HCT116 (cell line): Measurements from ENCODE around the gene TMEM45A. TPM values are rescaled to one million over a fixed set of nuclear protein-coding genes. Genes with fewer than 3 reads are reported as not detected.

ENCODE experiments used
- ATAC-seq: fragments of 200-7000 bp; cut with Tn5 transposase; 2 replicates; pipeline ENCODE4 v1.9.1; 2020; ENCODE audit warnings: mild to moderate bottlenecking, moderate library complexity
- BruUV-seq: library from RNA; stranded (reverse); fragments of 400-500 nt; replicated peaks from 2 replicates; lab custom pipeline; 2021; lab: Mats Ljungman, UMichigan
- CTCF ChIA-PET: fragments of 300-600 bp; sonication (Branson Sonifier 250); formaldehyde crosslinking; loops from one replicate; lab custom pipeline; 2021; ENCODE audit warnings: antibody characterized with exemption; lab: Charles Lee
- POLR2A ChIA-PET: fragments of 300-600, 350-600 bp; sonication (Branson Sonifier 250); formaldehyde crosslinking; loops from one replicate; lab custom pipeline; 2021; ENCODE audit warnings: antibody characterized with exemption; lab: Charles Lee
- RAD21 ChIA-PET, 2 experiments: fragments of 300-600 bp; sonication (Branson Sonifier 250); formaldehyde crosslinking; loops; one replicate each; lab custom pipeline; 2023; ENCODE audit warnings: low total read pairs in 2 of 2; ENCODE audit not compliant: uncharacterized antibody in 2 of 2, unreplicated experiment in 2 of 2, low non-redundant PET in 1 of 2; lab: Charles Lee
- DNase-seq: peaks from one replicate; pipeline ENCODE4 v3.0.0-alpha.2; 2010; ENCODE audit warnings: low read depth, low spot score
- H2AFZ ChIP-seq: fragments of 200-600 bp; shearing (Covaris generic), sonication (generic); 2 replicates; pipeline ENCODE4 v1.6.1; 2017; ENCODE audit warnings: low read depth, mixed run types, mixed read lengths, antibody characterized with exemption, low read length; ENCODE audit not compliant: poor library complexity, severe bottlenecking
- H3K27ac ChIP-seq: 2 replicates; pipeline ENCODE4 v1.5.1; 2012; ENCODE audit warnings: low read depth, low read length
- H3K27me3 ChIP-seq: fragments of 200-600 bp; sonication (generic); 2 replicates; pipeline ENCODE4 v1.6.1; 2016; ENCODE audit warnings: mixed run types, low read length, mixed read lengths; ENCODE audit not compliant: insufficient read depth
- H3K36me3 ChIP-seq, 2 experiments: fragments of 200-500 bp in 1 of 2; fragments of 200-600 bp in 1 of 2; sonication (Bioruptor generic) in 1 of 2; sonication (generic) in 1 of 2; 2 replicates each; pipeline versions ENCODE4 v1.5.1 to v1.6.1; 2014 to 2016; ENCODE audit warnings: low read length in 2 of 2, inconsistent platforms in 1 of 2, mixed read lengths in 1 of 2, mixed run types in 1 of 2; ENCODE audit not compliant: insufficient read depth in 2 of 2, control insufficient read depth in 1 of 2
- H3K4me1 ChIP-seq, 2 experiments: fragments of 200-600 bp in 1 of 2; sonication (generic) in 1 of 2; 2 replicates each; pipeline versions ENCODE4 v1.5.1 to v1.6.1; 2012 to 2017; ENCODE audit warnings: low read length in 2 of 2, inconsistent platforms in 1 of 2, mild to moderate bottlenecking in 1 of 2, mixed read lengths in 1 of 2, mixed run types in 1 of 2, moderate library complexity in 1 of 2; ENCODE audit not compliant: insufficient read depth in 2 of 2, control insufficient read depth in 1 of 2
- H3K4me2 ChIP-seq: fragments of 200-600 bp; sonication (generic); 2 replicates; pipeline ENCODE4 v1.6.1; 2017; ENCODE audit warnings: mixed run types, low read length, mixed read lengths
- H3K4me3 ChIP-seq, 2 experiments: fragments of 200-600 bp in 1 of 2; sonication (generic) in 1 of 2; replicated peaks in 1 of 2; 2 replicates each; pipeline ENCODE4 v1.5.1; 2011 to 2016; ENCODE audit warnings: low read length in 2 of 2, control low read depth in 1 of 2, low read depth in 1 of 2, mild to moderate bottlenecking in 1 of 2, mixed read lengths in 1 of 2, mixed run types in 1 of 2
- H3K79me2 ChIP-seq: fragments of 200-600 bp; sonication (generic); 2 replicates; pipeline ENCODE4 v1.6.1; 2017; ENCODE audit warnings: mild to moderate bottlenecking, mixed run types, low read length, moderate library complexity, mixed read lengths; ENCODE audit not compliant: insufficient read depth
- H3K9ac ChIP-seq: fragments of 200-600 bp; sonication (generic); 2 replicates; pipeline ENCODE4 v1.6.1; 2016; ENCODE audit warnings: low read length, mixed read lengths
- H3K9me2 ChIP-seq: fragments of 200-600 bp; sonication (generic), shearing (Covaris generic); 2 replicates; pipeline ENCODE4 v1.6.1; 2017; ENCODE audit warnings: mixed run types, mild to moderate bottlenecking, moderate library complexity; ENCODE audit not compliant: insufficient read depth
- H3K9me3 ChIP-seq, 2 experiments: fragments of 200-500 bp in 1 of 2; fragments of 200-600 bp in 1 of 2; sonication (Bioruptor generic) in 1 of 2; sonication (generic) in 1 of 2; 2 replicates each; pipeline ENCODE4 v1.6.1; 2014 to 2017; ENCODE audit warnings: low read length in 2 of 2, mixed read lengths in 2 of 2, inconsistent platforms in 1 of 2, low read depth in 1 of 2, mild to moderate bottlenecking in 1 of 2, mixed run types in 1 of 2, moderate library complexity in 1 of 2; ENCODE audit not compliant: control insufficient read depth in 1 of 2, insufficient read depth in 1 of 2
- H4K20me1 ChIP-seq: fragments of 200-600 bp; sonication (generic), shearing (Covaris generic); 2 replicates; pipeline ENCODE4 v1.6.1; 2017; ENCODE audit warnings: mixed run types, mild to moderate bottlenecking, moderate library complexity; ENCODE audit not compliant: insufficient read depth
- EGR1 ChIP-seq: IDR thresholded peaks from 2 replicates; pipeline ENCODE4 v1.6.1; 2012; ENCODE audit warnings: low read depth
- ELF1 ChIP-seq: IDR thresholded peaks from 2 replicates; pipeline ENCODE4 v1.6.1; 2012; ENCODE audit warnings: low read depth, borderline replicate concordance
- EZH2 ChIP-seq: fragments of 200-600 bp; sonication (generic); IDR thresholded peaks from 2 replicates; pipeline ENCODE4 v1.6.1; 2017; ENCODE audit warnings: antibody characterized with exemption, mixed run types
- EZH2phosphoT487 ChIP-seq: fragments of 200-600 bp; IDR thresholded peaks from 2 replicates; pipeline ENCODE4 v1.6.1; 2018; ENCODE audit warnings: antibody characterized with exemption, borderline replicate concordance
- JUND ChIP-seq: IDR thresholded peaks from 2 replicates; pipeline ENCODE4 v1.6.1; 2012
- MAX ChIP-seq: IDR thresholded peaks from 2 replicates; pipeline ENCODE4 v1.6.1; 2012
- POLR2A ChIP-seq: IDR thresholded peaks from 2 replicates; pipeline ENCODE4 v1.7.0; 2011; ENCODE audit warnings: borderline replicate concordance; ENCODE audit not compliant: insufficient read depth, insufficient read length; ENCODE audit errors: extremely low read depth
- POLR2AphosphoS5 ChIP-seq: IDR thresholded peaks from 2 replicates; pipeline ENCODE4 v1.6.1; 2011; ENCODE audit warnings: mild to moderate bottlenecking, low read depth, low read length, moderate library complexity
- RAD21 ChIP-seq: IDR thresholded peaks from 2 replicates; pipeline ENCODE4 v1.6.1; 2012; ENCODE audit warnings: low read depth, mild to moderate bottlenecking
- SIN3A ChIP-seq: IDR thresholded peaks from 2 replicates; pipeline ENCODE4 v1.6.1; 2012; ENCODE audit warnings: low read depth
- SP1 ChIP-seq: IDR thresholded peaks from 2 replicates; pipeline ENCODE4 v1.6.1; 2012; ENCODE audit warnings: low read depth
- SRF ChIP-seq: IDR thresholded peaks from 2 replicates; pipeline ENCODE4 v1.6.1; 2012; ENCODE audit warnings: low read depth
- TCF7L2 ChIP-seq: IDR thresholded peaks from 2 replicates; pipeline ENCODE4 v1.7.0; 2011; ENCODE audit warnings: borderline replicate concordance, inconsistent platforms; ENCODE audit not compliant: insufficient read depth, insufficient read length; ENCODE audit errors: extremely low read depth
- YY1 ChIP-seq: IDR thresholded peaks from 2 replicates; pipeline ENCODE4 v1.6.1; 2011; ENCODE audit warnings: low read length, low read depth, moderate library complexity, mild to moderate bottlenecking; ENCODE audit not compliant: insufficient replicate concordance; ENCODE audit errors: extremely low read depth
- ZBTB33 ChIP-seq: IDR thresholded peaks from 2 replicates; pipeline ENCODE4 v1.6.1; 2011; ENCODE audit warnings: mild to moderate bottlenecking, low read length, moderate library complexity; ENCODE audit not compliant: insufficient replicate concordance; ENCODE audit errors: extremely low read depth
- ZFX ChIP-seq: fragments of 450-650 bp; IDR thresholded peaks from 2 replicates; pipeline ENCODE4 v1.6.1; 2017
- intact Hi-C: fragments of 100-400 bp; cut with micrococcal nuclease; formaldehyde crosslinking; loops from 2 replicates; pipeline ENCODE4 v1.10.0; 2022
- total RNA-seq: library from RNA; stranded (reverse); gene quantifications from one replicate; pipeline ENCODE4 v1.2.1, GENCODE V29; 2021; ENCODE audit not compliant: unreplicated experiment
- TF ChIP-seq, protein P1 (sequence below): IDR thresholded peaks from 2 replicates; pipeline ENCODE4 v1.6.1; 2012
- TF ChIP-seq, protein P2 (sequence below), 3 experiments: fragments of 200-600 bp in 1 of 3; sonication (generic) in 1 of 3; IDR thresholded peaks in 2 of 3; conservative IDR thresholded peaks in 1 of 3; 2 replicates each; pipeline ENCODE4 v1.5.1; 2012 to 2017; ENCODE audit warnings: low read depth in 2 of 3, low read length in 2 of 3, antibody characterized with exemption in 1 of 3, borderline replicate concordance in 1 of 3, control low read depth in 1 of 3, mild to moderate bottlenecking in 1 of 3, mixed read lengths in 1 of 3, mixed run types in 1 of 3, moderate library complexity in 1 of 3; ENCODE audit not compliant: insufficient read depth in 1 of 3

Gene TMEM45A
- total RNA-seq, 1 experiment from 2014 or later: 5.0 TPM

DNA sequence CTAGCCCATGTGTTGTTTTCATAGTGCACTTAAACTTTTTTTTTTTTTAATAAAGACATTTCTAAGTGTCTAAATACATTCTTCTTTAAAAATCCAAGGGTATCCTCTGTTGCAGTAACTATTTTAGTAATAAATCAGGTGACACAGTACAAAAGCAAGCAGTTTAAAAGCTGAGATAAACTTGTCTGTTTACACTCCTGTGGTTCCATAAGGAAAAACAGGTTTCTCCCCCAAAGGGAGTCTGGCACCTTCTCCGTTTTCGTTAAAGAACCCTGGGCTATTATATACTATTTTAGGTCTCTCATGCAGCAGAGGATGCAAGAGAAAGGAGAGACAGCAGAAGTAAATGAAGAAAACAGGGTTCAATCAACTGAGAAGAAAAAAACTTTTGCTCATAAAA, 43.2 kb upstream of the TMEM45A start:
- H3K4me3 ChIP-seq: no peak overlapping the region
- no peaks in the 10 kb centered on the region for H3K4me1 ChIP-seq
- no peaks in the 10 kb centered on the region for H3K27me3 ChIP-seq
- ChIA-PET CTCF (no interaction called here), RAD21 (no interaction called here), POLR2A (no interaction called here)
- DNase-seq (no peak), ATAC-seq (no peak)
- H2AFZ ChIP-seq: no peak overlapping the region
- no peak overlapping the region for H3K9ac ChIP-seq
- no peaks in the 10 kb centered on the region for H4K20me1 ChIP-seq
- no peaks in the 10 kb centered on the region for H3K36me3 ChIP-seq
- H3K79me2 ChIP-seq: no peaks in the 10 kb centered on the region
- H3K27ac ChIP-seq: no peak overlapping the region
- TF ChIP-seq POLR2AphosphoS5: no peak
- no peak for TF ChIP-seq YY1
- no peak for TF ChIP-seq RAD21
- no peak for TF ChIP-seq POLR2A
- TF ChIP-seq MAX: no peak
- TF ChIP-seq TCF7L2: no peak
- TF ChIP-seq, protein P1, sequence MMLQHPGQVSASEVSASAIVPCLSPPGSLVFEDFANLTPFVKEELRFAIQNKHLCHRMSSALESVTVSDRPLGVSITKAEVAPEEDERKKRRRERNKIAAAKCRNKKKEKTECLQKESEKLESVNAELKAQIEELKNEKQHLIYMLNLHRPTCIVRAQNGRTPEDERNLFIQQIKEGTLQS: no peak
- TF ChIP-seq, protein P2, sequence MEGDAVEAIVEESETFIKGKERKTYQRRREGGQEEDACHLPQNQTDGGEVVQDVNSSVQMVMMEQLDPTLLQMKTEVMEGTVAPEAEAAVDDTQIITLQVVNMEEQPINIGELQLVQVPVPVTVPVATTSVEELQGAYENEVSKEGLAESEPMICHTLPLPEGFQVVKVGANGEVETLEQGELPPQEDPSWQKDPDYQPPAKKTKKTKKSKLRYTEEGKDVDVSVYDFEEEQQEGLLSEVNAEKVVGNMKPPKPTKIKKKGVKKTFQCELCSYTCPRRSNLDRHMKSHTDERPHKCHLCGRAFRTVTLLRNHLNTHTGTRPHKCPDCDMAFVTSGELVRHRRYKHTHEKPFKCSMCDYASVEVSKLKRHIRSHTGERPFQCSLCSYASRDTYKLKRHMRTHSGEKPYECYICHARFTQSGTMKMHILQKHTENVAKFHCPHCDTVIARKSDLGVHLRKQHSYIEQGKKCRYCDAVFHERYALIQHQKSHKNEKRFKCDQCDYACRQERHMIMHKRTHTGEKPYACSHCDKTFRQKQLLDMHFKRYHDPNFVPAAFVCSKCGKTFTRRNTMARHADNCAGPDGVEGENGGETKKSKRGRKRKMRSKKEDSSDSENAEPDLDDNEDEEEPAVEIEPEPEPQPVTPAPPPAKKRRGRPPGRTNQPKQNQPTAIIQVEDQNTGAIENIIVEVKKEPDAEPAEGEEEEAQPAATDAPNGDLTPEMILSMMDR (IDR thresholded peaks at IDR 0.05 in 2 of 3, conservative IDR thresholded peaks at IDR 0.05 in 1 of 3; ENCODE audit: borderline replicate concordance in 1 of 3, insufficient read depth in 1 of 3, low read depth in 2 of 3, low read length in 2 of 3): no peak
- TF ChIP-seq SP1: no peak
- no peak for TF ChIP-seq ZFX
- no peak for TF ChIP-seq JUND
- no peak for TF ChIP-seq SIN3A
- TF ChIP-seq ZBTB33: no peak
- no peak for TF ChIP-seq ELF1
- TF ChIP-seq EGR1: no peak
- no peak for TF ChIP-seq EZH2
- no peak for TF ChIP-seq SRF
- no peak for TF ChIP-seq EZH2phosphoT487
- no TSS peak for BruUV-seq
- H3K4me2 ChIP-seq: no peak overlapping the region
- H3K9me2 ChIP-seq: no peaks in the 10 kb centered on the region
- intact Hi-C loops: no loop called here
- H3K9me3 ChIP-seq: no peaks in the 10 kb centered on the region
